CD4-positive, alpha-beta T cell treated with Interleukin-6 at 100 ng/mL for 8 hours (primary cell): ENCODE measurements around the gene ZNF384.

ENCODE experiments used
- DNase-seq: peaks from one replicate; pipeline ENCODE4 v3.0.0-alpha.2; 2020; ENCODE audit warnings: mixed read lengths, low spot score

The ZNF384 gene

DNA sequence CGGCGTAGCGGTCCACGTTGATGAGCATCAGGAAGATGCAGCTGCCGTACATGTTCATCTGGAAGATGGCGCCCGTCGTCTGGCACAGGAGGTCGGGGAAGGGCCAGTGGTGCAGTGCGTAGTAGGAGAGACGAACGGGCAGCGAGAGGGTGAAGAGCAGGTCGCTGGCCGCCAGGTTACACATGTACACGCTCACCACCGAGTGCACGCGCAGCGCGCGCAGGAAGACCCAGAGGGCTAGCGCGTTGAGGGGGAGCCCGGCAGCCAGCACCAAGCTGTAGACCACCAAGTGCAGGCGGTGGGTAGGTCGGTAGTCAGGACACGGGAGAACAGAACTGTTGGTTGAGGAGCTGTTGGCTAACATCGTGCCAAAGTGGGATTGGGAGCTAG lies 68.3 kb downstream of the ZNF384 start:
- DNase-seq, result no peak

DNA sequence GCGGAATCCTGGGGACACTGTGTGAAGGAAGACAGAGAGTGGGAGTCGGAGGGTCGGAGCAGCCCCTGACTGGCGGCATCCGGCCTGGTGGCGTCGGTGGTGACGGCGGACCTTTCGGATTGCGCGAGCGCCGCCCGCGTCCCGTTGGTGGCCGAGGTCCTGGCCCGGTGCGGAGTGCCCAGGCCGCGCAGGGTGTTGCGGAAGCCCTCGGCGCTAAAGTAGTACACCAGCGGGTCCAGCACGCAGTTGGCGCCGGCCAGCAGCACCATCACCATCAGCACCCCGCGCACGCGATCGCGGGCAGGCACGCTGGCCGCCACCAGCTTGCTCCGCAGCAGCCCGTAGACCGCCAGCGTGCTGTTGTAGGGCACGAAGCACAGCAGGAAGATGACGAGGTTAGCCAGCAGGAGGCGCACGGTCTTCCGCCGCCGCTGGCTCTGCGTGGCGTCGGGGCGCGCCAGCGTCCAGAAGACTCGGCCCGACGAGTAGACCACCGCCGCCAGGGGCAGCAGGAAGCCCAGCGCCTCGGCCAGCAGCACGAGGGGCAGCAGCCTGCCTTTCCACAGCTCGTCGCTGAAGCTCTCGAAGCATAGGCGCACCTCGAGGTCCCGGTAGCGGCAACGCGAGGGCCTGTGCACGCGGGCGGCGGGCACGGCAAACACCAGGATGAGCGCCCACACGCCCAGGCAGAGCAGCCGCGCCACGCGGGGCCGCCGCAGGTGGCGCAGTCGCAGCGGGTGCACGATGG lies 68.9 kb downstream of the ZNF384 start:
- DNase-seq, result no peak

DNA sequence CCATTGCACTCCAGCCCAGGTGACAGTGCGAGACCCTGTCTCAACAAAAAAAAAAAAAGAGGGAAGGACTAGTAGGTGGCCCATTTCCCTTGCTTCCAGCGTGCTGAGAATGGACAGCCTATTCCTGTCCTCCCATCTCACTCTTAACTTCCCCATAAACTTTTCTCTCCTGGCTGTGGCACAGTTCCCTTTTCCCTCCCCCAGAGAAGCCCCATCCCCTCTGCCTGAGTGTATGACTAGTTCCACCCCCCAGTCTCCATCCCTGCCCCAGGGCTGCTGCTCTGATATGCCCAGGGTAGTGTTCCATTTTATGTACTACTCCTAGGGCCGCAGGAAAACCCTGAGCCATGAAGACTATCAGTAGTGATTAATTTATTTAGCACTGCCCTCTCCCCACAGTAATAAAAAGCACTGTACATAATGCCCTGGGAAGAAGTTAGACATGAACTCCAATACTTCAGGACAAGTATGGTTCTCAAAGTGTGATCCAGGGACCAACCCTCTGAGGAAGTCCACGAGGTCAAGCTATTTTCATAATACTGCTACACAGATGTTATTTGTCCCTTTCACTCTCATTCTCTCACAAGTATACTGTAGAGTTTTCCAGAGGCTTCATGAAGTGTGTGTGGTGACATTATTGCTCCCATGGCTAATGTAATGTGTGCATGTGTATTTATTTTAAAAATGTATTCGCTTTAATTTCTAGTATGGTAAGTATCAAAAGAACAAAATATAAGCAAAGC lies 70.5 kb downstream of the ZNF384 start:
- DNase-seq, result no peak
